Trophoblast cell (in vitro differentiated cells and primary cell): Measurements from ENCODE around the gene XNDC1N.
A peak's percentile ranks its signal among the peaks of the same experiment; 100 is the strongest.
"Not testable (repeated sequence)": the region's sequence is repeated elsewhere in the genome, so short reads cannot be mapped to it uniquely, and the experiment has no call there.

Experiments used
- DNase-seq, 2 donors: peaks; one replicate each; pipeline ENCODE4 v3.0.0-alpha.2; 2016
- H2AFZ ChIP-seq: 2 replicates; pipeline ENCODE4 v1.6.1; 2013; ENCODE audit warnings: low read length, moderate library complexity, mild to moderate bottlenecking; ENCODE audit not compliant: insufficient read depth, poor library complexity
- H2AK5ac ChIP-seq: 2 replicates; pipeline ENCODE4 v1.6.1; 2013; ENCODE audit warnings: mild to moderate bottlenecking, low read length
- H2BK120ac ChIP-seq: 2 replicates; pipeline ENCODE4 v1.6.1; 2013; ENCODE audit warnings: low read length, mild to moderate bottlenecking, moderate library complexity; ENCODE audit not compliant: insufficient read depth, poor library complexity
- H2BK12ac ChIP-seq: 2 replicates; pipeline ENCODE4 v1.6.1; 2013; ENCODE audit warnings: mild to moderate bottlenecking, low read length, moderate library complexity
- H2BK5ac ChIP-seq: 2 replicates; pipeline ENCODE4 v1.6.1; 2013; ENCODE audit warnings: low read length, low read depth, moderate library complexity, mild to moderate bottlenecking; ENCODE audit not compliant: poor library complexity
- H3K14ac ChIP-seq: 2 replicates; pipeline ENCODE4 v1.6.1; 2013; ENCODE audit warnings: mild to moderate bottlenecking, low read length
- H3K18ac ChIP-seq: 2 replicates; pipeline ENCODE4 v1.6.1; 2013; ENCODE audit warnings: mild to moderate bottlenecking, low read length
- H3K23ac ChIP-seq: 2 replicates; pipeline ENCODE4 v1.6.1; 2013; ENCODE audit warnings: low read length
- H3K27ac ChIP-seq: 2 replicates; pipeline ENCODE4 v1.5.1; 2013; ENCODE audit warnings: low read depth, mild to moderate bottlenecking, inconsistent platforms, low read length, moderate library complexity
- H3K27me3 ChIP-seq: 2 replicates; pipeline ENCODE4 v1.6.1; 2013; ENCODE audit warnings: inconsistent platforms, mild to moderate bottlenecking, low read length, moderate library complexity; ENCODE audit not compliant: insufficient read depth
- H3K36me3 ChIP-seq, 2 experiments: 1 replicate in 1 of 2; 2 replicates in 1 of 2; pipeline ENCODE4 v1.6.1; 2013; ENCODE audit warnings: low read length in 2 of 2, mild to moderate bottlenecking in 2 of 2, moderate library complexity in 1 of 2; ENCODE audit not compliant: insufficient read depth in 2 of 2, control insufficient read depth in 1 of 2
- H3K4ac ChIP-seq: 2 replicates; pipeline ENCODE4 v1.6.1; 2013; ENCODE audit warnings: low read depth, mild to moderate bottlenecking, low read length, moderate library complexity
- H3K4me1 ChIP-seq, 2 experiments: 1 replicate in 1 of 2; 2 replicates in 1 of 2; pipeline ENCODE4 v1.6.1; 2013; ENCODE audit warnings: low read length in 2 of 2, mild to moderate bottlenecking in 2 of 2, moderate library complexity in 1 of 2; ENCODE audit not compliant: insufficient read depth in 2 of 2, control insufficient read depth in 1 of 2
- H3K4me2 ChIP-seq: 2 replicates; pipeline ENCODE4 v1.6.1; 2013; ENCODE audit warnings: inconsistent platforms, mild to moderate bottlenecking, low read length, moderate library complexity
- H3K4me3 ChIP-seq: 2 replicates; pipeline ENCODE4 v1.5.1; 2013; ENCODE audit warnings: mild to moderate bottlenecking, low read depth, low read length, inconsistent platforms
- H3K79me1 ChIP-seq: one replicate; pipeline ENCODE4 v1.6.1; 2013; ENCODE audit warnings: low read length
- H3K79me2 ChIP-seq: 2 replicates; pipeline ENCODE4 v1.6.1; 2013; ENCODE audit warnings: low read length, mild to moderate bottlenecking; ENCODE audit not compliant: control insufficient read depth, insufficient read depth, poor library complexity
- H3K9ac ChIP-seq: 2 replicates; pipeline ENCODE4 v1.6.1; 2013; ENCODE audit warnings: mild to moderate bottlenecking, low read length
- H3K9me3 ChIP-seq: 2 replicates; pipeline ENCODE4 v1.6.1; 2013; ENCODE audit warnings: low read depth, mild to moderate bottlenecking, control low read depth, inconsistent platforms, low read length; ENCODE audit not compliant: insufficient read depth
- H4K12ac ChIP-seq: 2 replicates; pipeline ENCODE4 v1.6.1; 2013; ENCODE audit warnings: low read depth, mild to moderate bottlenecking, low read length, moderate library complexity
- H4K8ac ChIP-seq: 2 replicates; pipeline ENCODE4 v1.6.1; 2013; ENCODE audit warnings: low read depth, mild to moderate bottlenecking, low read length, moderate library complexity
- H4K91ac ChIP-seq: one replicate; pipeline ENCODE4 v1.6.1; 2013; ENCODE audit warnings: low read depth, mild to moderate bottlenecking, low read length, moderate library complexity
- WGBS: extraction: QIAGEN DNeasy Blood & Tissue Kit; methylation state at CpG from one replicate; pipeline ENCODE4 v1.1.7; 2013; ENCODE audit warnings: missing lambda C conversion rate; ENCODE audit not compliant: insufficient read length, insufficient coverage; ENCODE audit errors: extremely low coverage; 5-methylcytosine and 5-hydroxymethylcytosine counted together

XNDC1N gene

DNA sequence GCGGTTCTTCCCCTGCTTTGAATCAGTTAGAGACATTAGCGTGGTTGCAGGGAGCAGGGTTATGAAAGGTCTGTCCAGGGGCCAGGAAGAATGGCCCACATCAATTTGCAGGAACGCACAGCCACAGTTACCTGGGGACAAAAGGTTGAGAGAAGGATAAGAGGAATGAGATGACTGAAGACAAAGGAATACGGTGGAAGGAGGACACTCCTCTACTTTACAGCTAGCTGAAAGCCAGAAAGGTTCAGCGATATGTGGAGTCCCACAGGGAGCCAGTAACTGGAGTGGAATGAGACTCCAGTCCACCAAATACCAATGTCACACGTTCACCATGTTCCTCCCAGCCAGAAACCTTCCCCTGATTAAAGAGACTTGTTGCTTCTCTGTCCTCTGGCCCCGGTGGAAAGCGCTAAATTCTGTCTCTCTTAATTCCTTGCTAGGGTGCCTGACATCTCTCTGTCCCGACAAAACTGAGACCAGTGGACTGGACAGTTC is 10.7 kb downstream of the XNDC1N start:
- no peak overlapping the region for H4K12ac ChIP-seq
- WGBS, result no CpG with 5 or more reads among the region's 9 CpGs

DNA sequence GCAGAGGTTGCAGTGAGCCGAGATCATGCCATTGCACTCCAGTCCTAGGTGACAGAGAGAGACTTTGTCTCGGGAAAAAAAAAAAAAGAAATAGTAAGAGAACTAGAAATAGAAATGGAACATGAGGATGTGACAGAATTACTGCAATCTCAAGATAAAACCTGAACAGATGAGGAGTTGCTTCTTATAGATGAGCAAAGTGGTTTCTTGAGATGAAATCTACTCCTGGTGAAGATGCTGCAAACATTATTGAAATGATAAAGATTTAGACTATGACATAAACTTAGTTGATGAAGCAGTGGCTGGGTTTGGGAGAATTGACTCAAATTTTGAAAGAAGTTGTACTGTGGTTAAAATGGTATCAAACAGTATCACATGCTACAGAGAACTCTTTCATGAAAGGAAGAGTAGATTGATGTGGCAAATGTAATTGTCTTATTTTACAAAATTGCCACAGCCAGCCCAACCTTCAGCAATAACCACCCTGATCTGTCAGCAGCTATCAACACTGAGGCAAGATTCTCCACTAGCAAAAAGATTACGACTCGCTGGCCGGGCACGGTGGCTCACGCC is 13.7 kb downstream of the XNDC1N start:
- Histone ChIP-seq H4K12ac (no peak overlapping the region), H3K23ac (no peak overlapping the region), H3K14ac (no peak overlapping the region), H3K9me3 (no peaks in the 10 kb centered on the region), H4K8ac (no peak overlapping the region), H3K36me3 (peaks cover 2 to 5% of the 10 kb centered on the region in 2 experiments), H2BK5ac (no peak overlapping the region), H3K9ac (no peak overlapping the region), H2BK120ac (no peak overlapping the region), H3K4me2 (no peak overlapping the region), H4K91ac (no peak overlapping the region), H3K18ac (no peak overlapping the region), H3K27me3 (no peaks in the 10 kb centered on the region), H2BK12ac (no peak overlapping the region), H3K4me3 (no peak overlapping the region), H3K4ac (no peak overlapping the region), H3K79me1 (no peaks in the 10 kb centered on the region), H2AFZ (no peak overlapping the region), H3K27ac (no peak overlapping the region), H2AK5ac (no peak overlapping the region), H3K79me2 (no peaks in the 10 kb centered on the region), H3K4me1 (peaks cover 13 to 14% of the 10 kb centered on the region in 2 experiments)
- WGBS, result no CpG with 5 or more reads among the region's 7 CpGs
- DNase-seq, result no peak

More for the DNA sequence above, 10.7 kb downstream of the XNDC1N start:
- peak; percentile 59 to 75 for DNase-seq
- H3K9me3 ChIP-seq, result no peaks in the 10 kb centered on the region
- no peak overlapping the region for H3K4ac ChIP-seq
- H3K23ac ChIP-seq, result no peak overlapping the region
- no peak overlapping the region for H2BK12ac ChIP-seq
- peaks cover 2% of the 10 kb centered on the region in 2 experiments for H3K36me3 ChIP-seq
- H3K4me2 ChIP-seq, result no peak overlapping the region
- no peak overlapping the region for H3K9ac ChIP-seq
- H3K18ac ChIP-seq, result no peak overlapping the region
- no peaks in the 10 kb centered on the region for H3K4me1 ChIP-seq
- no peak overlapping the region for H3K4me3 ChIP-seq
- no peak overlapping the region for H2BK5ac ChIP-seq
- no peak overlapping the region for H4K8ac ChIP-seq
- H3K27ac ChIP-seq, result no peak overlapping the region
- H3K14ac ChIP-seq, result no peak overlapping the region
- no peak overlapping the region for H2BK120ac ChIP-seq
- H2AFZ ChIP-seq, result no peak overlapping the region
- H3K27me3 ChIP-seq, result no peaks in the 10 kb centered on the region
- no peak overlapping the region for H4K91ac ChIP-seq
- no peaks in the 10 kb centered on the region for H3K79me1 ChIP-seq
- no peak overlapping the region for H2AK5ac ChIP-seq
- no peaks in the 10 kb centered on the region for H3K79me2 ChIP-seq

DNA sequence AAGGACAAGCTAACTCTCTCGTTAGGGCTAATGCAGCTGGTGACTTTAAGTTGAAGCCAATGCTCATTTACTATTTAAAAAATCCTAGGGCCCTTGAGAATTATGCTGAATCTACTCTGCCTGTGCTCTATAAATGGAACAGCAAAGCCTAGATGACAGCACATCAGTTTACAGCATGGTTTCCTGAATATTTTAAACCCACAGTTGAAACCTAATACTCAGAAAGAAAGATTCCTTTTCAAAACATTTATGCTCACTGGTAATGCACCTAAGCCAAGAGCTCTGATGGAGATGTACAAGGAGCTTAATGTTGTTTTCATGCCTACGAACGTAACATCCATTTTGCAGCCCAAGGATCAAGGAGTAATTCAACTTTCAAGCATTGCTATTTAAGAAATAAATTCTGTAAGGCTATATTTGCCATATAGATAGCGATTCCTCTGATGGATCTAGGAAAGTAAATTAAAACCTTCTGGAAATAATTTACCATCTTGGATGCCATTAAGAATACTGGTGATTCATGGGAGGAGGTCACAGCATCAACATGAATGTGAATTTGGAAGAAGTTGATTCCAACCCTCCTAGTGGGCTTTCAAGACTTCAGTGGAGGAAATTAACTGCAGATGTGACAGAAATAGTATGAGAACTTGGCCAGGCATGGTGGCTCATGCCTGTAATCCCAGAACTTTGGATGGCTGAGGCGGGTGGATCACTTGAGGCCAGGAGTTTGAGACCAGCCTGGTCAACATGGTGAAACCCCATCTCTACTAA is 14.5 kb downstream of the XNDC1N start:
- Histone ChIP-seq H3K23ac (no peak overlapping the region), H4K91ac (no peak overlapping the region), H2AK5ac (no peak overlapping the region), H3K4ac (no peak overlapping the region), H3K9me3 (no peaks in the 10 kb centered on the region), H3K4me2 (no peak overlapping the region), H4K12ac (no peak overlapping the region), H3K27me3 (no peaks in the 10 kb centered on the region), H3K79me1 (no peaks in the 10 kb centered on the region), H3K9ac (no peak overlapping the region), H3K36me3 (peaks cover 2 to 5% of the 10 kb centered on the region in 2 experiments), H2BK120ac (no peak overlapping the region), H3K4me1 (peaks cover 13 to 14% of the 10 kb centered on the region in 2 experiments), H3K4me3 (no peak overlapping the region), H3K18ac (no peak overlapping the region), H4K8ac (no peak overlapping the region), H3K14ac (no peak overlapping the region), H3K79me2 (no peaks in the 10 kb centered on the region), H2BK5ac (no peak overlapping the region), H3K27ac (no peak overlapping the region), H2BK12ac (no peak overlapping the region), H2AFZ (no peak overlapping the region)
- WGBS, result no CpG with 5 or more reads among the region's 5 CpGs
- no peak for DNase-seq

DNA sequence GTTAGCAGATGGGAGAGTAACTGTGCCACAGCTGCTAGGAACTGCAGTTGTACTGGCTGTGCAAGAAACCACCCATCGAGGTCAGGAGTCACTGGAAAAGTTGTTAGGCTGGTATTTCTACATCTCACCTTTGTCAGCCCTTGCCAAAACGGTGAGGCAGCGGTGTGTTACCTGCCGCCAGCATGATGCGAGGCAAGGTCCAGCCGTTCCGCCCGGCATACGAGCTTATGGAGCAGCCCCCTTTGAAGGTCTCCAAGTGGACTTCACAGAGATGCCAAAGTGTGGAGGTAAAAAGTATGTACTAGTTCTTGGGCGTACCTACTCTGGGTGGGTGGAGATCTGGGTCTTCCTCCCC is 16.4 kb downstream of the XNDC1N start:
- H4K12ac ChIP-seq, H3K4ac ChIP-seq, H2BK12ac ChIP-seq, H4K91ac ChIP-seq, H3K4me2 ChIP-seq, H3K14ac ChIP-seq, H2AFZ ChIP-seq, H2BK5ac ChIP-seq, H3K79me1 ChIP-seq, H2BK120ac ChIP-seq, H3K9ac ChIP-seq, H2AK5ac ChIP-seq, H4K8ac ChIP-seq, H3K18ac ChIP-seq, H3K79me2 ChIP-seq, H3K4me3 ChIP-seq, H3K27ac ChIP-seq, H3K27me3 ChIP-seq, H3K36me3 ChIP-seq, H3K9me3 ChIP-seq, H3K23ac ChIP-seq: not testable (repeated sequence)
- peaks cover 13 to 14% of the 10 kb centered on the region in 2 experiments for H3K4me1 ChIP-seq
- no CpG with 5 or more reads among the region's 10 CpGs for WGBS
- DNase-seq, result peak; percentile 16 to 55
